ENCODE results near the gene CERK.

DNA sequence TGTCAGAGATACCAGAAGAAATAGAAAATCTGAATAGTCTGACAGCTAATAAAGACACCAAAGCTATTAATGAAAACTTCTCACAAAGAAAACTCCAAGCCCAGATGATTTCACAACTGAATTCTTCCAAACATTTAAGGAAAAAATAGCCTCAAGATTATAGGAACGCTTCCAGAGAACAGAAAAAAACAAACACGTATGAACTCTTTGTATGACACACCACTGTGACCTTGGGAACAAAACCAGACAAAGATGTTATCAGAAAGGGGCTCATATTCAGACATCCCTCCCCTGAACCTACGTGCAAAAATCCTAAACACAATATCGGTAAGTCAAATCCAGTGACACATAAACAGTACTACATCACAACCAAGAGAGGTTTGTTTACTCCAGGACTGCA, 23.5 kb downstream of the CERK start:
- TF ChIP-seq POLR2A (IDR thresholded peaks at IDR 0.05; ENCODE audit: low read length) (no peak), GATA1 (IDR thresholded peaks at IDR 0.05; ENCODE audit: low read depth, low read length) (no peak)
